PC-9 (cell line): ENCODE data around the gene FAM131B.

ENCODE experiments used
- CTCF ChIP-seq: fragments of 200-600 bp; sonication (generic); conservative IDR thresholded peaks from 2 replicates; pipeline ENCODE4 v1.6.1; 2017; ENCODE audit warnings: mixed run types, antibody characterized with exemption, mild to moderate bottlenecking, moderate library complexity
- EZH2 ChIP-seq: fragments of 200-600 bp; sonication (generic); IDR thresholded peaks from 2 replicates; pipeline ENCODE4 v1.8.0; 2017; ENCODE audit warnings: antibody characterized with exemption, low read depth

GRCh38 chr7:143322760-143323633, 39.5 kb downstream of the FAM131B start:
- no peak for TF ChIP-seq CTCF
- TF ChIP-seq EZH2 = no peak
